Activated CD4-positive, alpha-beta T cell treated with anti-CD3 and anti-CD28 coated beads, Interleukin-2, amount 50 U/mL, for 24 hours (primary cell): ENCODE results near the gene NCEH1.
"Not testable (repeated sequence)": the region's sequence is repeated elsewhere in the genome, so short reads cannot be mapped to it uniquely, and the experiment has no call there.

Experiments
- DNase-seq, 2 donors: peaks; one replicate each; pipeline ENCODE4 v3.0.0-alpha.2; 2020; ENCODE audit warnings: low read depth in 1 of 2, low spot score in 1 of 2

NCEH1 gene

GRCh38 chr3:172676196-172676922, 34.5 kb downstream of the NCEH1 start:
- DNase-seq = no peak

GRCh38 chr3:172675441-172676193, 35.2 kb downstream of the NCEH1 start:
- peak in 1 of 2 donors; percentile 27 for DNase-seq

DNA sequence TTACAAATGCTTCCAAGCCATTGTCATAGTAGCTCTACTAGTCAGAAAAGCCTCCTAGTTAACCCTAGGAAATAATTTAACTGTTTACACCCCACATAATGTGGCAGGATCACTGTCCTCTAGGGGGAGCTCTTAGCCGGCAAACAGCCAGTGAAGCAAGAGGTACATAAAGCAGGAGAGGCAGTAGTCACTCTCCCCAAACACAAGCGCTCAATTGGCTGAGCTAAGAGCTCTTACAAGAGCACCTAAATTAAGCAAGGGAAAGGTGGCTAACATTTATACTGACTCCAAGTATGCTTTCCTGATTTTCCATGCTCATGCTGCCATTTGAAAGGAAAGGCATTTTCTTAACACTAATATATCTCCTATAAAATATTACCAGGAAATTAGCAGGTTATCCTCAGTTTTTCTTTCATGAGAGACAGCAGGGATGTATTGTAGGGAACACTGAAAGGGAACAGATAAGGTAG, 37.6 kb downstream of the NCEH1 start:
- DNase-seq = peak; percentile 23 to 45

DNA sequence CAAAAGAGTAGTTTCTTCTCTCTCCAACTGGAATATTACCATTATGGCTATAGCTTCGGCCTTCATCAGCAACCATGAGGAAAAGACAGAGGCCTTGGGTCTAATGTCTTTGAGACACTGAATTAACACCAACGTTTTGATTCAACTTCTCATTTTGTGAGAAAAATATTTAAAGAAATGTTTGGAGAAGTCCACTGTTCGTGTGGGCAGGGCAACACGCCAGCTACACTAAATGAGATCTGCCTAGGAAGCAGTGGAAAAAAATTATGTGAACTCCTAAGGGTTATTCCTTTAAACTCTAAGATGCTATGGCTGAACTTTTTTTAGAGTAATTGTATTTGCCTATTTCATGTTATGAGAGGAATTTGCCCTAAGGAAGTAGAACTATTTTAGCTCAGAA, 41.8 kb downstream of the NCEH1 start:
- no peak for DNase-seq

DNA sequence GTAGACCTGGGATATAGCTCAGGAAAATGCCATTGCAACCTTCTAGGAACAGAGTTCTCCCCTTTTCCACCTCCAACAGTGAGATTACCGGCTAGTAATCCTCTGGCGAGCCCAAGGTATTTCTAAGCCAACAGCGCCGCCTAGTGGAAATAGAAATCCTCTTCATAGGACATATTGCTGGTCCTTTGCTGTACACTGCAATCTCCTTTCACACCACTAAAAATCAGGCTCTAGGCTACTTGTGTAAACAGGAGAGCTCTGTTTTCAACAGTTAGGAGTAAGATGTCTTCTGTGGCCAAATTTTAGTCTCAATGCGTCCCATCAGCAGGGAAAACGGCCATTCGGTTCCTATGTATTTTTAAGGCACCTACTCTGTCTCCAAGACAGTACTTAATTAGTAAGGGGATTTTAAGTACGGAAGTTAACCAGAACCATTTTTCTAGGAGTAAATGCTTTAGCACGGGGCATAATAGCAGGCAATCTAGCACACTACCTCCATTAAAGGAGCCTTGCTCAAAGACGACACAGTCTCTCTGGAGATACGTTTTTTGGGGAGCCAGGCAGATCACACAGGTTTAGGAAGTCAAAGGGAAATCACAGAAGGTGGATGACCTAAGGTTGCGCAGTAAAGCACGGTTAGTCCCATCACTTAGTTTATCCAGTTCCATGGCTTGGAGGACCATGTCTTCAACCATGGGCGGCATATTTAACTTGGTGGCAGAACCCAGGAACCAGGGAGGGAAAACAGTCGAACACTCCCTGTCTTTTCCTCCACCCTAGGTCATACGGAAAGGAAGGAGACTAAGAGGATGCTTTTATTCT, 43.8 kb downstream of the NCEH1 start:
- peak; percentile 51 to 81 for DNase-seq

DNA sequence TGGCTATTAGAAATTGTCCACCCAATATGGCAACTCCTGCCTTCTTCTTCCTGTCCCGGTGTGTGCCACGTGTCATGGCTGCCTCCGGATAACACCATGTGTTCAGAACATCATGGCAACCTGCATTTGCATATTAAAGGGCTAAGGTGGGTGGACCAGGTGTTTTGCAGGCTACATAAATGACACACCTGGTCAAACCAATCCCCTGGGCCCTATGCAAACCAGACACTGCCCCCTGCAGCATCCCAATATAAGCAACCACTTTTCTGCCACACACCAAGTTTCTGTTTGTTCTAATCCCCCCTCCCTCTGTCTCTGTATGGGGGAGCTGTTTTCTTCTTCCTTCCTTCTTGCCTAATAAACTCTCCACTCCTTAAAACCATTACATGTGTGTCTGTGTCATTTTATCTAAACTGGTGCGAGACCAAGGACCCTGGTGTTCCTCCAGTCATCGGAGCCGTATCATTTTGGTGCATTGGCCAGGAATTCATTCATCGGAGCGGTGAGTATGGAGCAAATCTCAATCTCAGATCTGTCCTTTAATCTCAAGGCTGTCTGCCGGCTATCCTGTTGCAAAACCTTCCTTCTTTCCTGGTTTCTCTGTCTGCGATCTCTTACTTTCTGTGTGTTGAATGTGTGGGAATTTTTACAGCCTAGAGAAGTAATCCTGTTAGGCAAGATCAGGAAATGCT, 44.5 kb downstream of the NCEH1 start:
- no peak for DNase-seq

DNA sequence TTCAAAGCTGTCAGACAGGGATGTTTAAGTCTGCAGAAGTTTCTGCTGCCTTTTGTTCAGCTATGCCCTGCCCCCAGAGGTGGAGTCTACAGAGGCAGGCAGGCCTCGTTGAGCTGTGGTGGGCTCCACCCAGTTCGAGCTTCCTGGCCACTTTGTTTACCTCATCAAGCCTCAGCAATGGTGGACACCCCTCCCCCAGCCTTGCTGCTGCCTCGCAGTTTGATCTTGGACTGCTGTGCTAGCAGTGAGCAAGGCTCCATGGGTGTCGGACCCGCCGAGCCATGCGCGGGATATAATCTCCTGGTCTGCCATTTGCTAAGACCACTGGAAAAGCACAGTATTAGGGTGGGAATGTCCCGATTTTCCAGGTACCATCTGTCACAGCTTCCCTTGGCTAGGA, 45.4 kb downstream of the NCEH1 start:
- not testable (repeated sequence) for DNase-seq

DNA sequence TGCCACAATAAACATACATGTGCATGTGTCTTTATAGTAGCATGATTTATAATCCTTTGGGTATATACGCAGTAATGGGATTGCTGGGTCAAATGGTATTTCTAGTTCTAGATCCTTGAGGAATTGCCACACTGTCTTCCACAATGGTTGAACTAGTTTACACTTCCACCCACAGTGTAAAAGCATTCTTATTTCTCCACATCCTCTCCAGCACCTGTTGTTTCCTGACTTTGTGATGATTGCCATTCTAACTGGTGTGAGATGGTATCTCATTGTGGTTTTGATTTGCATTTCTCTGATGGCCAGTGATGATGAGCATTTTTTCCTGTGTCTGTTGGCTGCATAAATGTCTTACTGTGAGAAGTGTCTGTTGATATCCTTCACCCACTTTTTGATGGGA, 50.4 kb downstream of the NCEH1 start:
- not testable (repeated sequence) for DNase-seq

- no peak for DNase-seq
These were observed 51.4 kb downstream of the NCEH1 start for GRCh38 chr3:172659246-172660002.

GRCh38 chr3:172658344-172659245, 52.3 kb downstream of the NCEH1 start:
- no peak for DNase-seq

- no peak for DNase-seq
These were observed 54.3 kb downstream of the NCEH1 start for GRCh38 chr3:172656602-172657001.

GRCh38 chr3:172655388-172655787, 55.5 kb downstream of the NCEH1 start:
- no peak for DNase-seq

DNA sequence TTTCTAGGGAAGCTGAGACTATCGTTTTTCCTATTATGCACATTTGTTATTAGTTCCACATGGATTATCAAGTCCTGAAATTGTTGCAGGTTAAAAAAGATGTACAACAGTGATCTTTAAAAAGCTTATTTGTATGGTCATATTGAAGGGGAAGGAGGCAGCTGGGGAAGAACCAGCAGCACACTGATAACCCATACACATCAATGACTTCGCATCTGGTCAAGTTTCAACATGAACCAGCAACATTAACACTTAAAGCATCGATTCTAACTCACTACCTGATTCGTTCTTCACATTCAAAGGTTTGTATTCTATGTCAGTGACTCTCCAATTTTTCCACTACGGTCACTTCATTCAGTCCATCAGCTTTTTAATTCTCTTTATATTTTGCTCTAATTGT, 56.4 kb downstream of the NCEH1 start:
- no peak for DNase-seq

DNA sequence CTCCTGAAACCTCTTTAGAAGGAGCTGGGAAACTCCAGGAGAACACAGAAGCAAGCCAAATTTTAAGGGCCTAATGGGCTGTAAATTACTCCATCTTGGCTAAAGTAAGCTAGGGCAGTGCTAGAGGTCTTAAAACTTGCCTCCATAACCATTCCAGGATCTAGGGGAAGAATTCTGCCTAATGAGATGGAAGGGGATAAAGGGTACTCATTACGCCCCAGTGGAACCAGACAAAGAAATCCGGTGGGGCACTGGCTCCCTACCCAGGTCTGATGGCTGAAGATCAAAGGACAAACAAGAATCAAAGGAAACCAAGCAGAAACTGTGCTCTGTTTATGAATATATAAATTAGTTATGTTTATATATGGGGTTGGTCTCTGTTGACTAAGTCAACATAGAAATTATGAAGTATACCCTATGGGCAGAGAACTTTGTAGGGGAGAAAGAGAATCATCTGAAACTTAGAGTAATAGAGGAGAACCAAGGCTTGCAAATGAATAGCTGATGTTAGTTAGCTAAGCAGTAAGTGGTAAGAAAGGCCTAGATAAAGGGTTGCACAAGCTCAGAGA, 57.8 kb downstream of the NCEH1 start:
- DNase-seq = no peak

- no peak for DNase-seq
These were observed 58.8 kb downstream of the NCEH1 start for GRCh38 chr3:172651936-172652625.

DNA sequence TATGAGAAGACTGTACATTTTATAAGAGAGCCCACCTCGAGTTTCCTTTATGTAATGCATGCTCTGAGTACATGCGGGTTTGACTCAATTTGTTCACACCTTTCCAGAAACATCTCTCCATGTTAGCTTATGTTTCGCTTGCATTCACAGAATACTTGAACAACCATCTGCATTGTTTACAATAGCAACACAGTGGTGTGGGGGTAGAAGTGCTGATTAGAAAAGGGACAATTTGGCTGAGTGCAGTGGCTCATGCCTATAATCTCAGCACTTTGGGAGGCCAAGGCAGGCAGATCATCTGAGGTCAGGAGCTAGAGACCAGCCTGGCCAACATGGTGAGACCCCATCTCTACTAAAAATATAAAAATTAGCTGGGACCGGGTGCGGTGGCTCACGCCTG, 60.9 kb downstream of the NCEH1 start:
- no peak for DNase-seq

DNA sequence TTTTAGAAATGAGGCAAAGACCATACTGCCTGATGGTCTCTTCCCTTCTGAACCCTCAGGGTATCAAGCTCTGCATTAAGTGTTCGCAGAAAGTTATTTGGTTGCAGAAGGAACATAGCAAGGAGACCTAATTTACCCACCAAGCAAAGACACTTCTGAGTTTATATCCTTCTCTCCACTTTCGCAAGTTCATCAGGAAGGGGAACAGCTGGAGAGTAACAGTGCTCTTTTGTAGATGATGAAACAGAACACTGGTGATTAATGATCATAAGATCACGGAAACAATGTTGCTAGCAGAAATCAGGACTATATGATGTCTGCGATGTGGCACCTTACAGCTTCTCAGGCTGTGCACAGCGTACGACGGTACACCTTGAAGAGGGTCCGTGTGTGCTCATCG, 62.1 kb downstream of the NCEH1 start:
- no peak for DNase-seq

- no peak for DNase-seq
These were observed 63.0 kb downstream of the NCEH1 start for GRCh38 chr3:172647823-172648222.
